HepG2 (cell line): ENCODE data around the gene DUSP7.

Experiments used
- FOSL2 ChIP-seq: sonication (generic); formaldehyde crosslinking; IDR thresholded peaks from 2 replicates; pipeline ENCODE4 v1.4.0; 2020; ENCODE audit warnings: missing genetic modification reagents
- NPAS2 ChIP-seq: sonication (generic); formaldehyde crosslinking; IDR thresholded peaks from 2 replicates; pipeline ENCODE4 v1.8.0; 2022; ENCODE audit warnings: mild to moderate bottlenecking, missing genetic modification reagents, borderline replicate concordance
- POLR2A ChIP-seq, 2 experiments: IDR thresholded peaks; 2 replicates each; pipeline ENCODE4 v1.6.1; 2011; ENCODE audit warnings: low read depth in 2 of 2, low read length in 2 of 2, mild to moderate bottlenecking in 1 of 2, moderate library complexity in 1 of 2; ENCODE audit not compliant: insufficient read depth in 1 of 2
- POLR2AphosphoS5 ChIP-seq: IDR thresholded peaks from 2 replicates; pipeline ENCODE4 v1.6.1; 2012; ENCODE audit warnings: low read depth, low read length
- RBFOX2 ChIP-seq: fragments of 200-400 bp; formaldehyde crosslinking; IDR thresholded peaks from 2 replicates; pipeline ENCODE4 v1.6.1; 2017; ENCODE audit warnings: low read depth, mild to moderate bottlenecking, low read length
- RFX3 ChIP-seq: IDR thresholded peaks from 2 replicates; pipeline ENCODE4 v1.6.1; 2016; ENCODE audit warnings: missing biosample characterization, missing genetic modification reagents
- SP2 ChIP-seq: sonication (generic); formaldehyde crosslinking; IDR thresholded peaks from 2 replicates; pipeline ENCODE4 v1.5.1; 2020; ENCODE audit warnings: mild to moderate bottlenecking, missing genetic modification reagents
- YY1 ChIP-seq: IDR thresholded peaks from 2 replicates; pipeline ENCODE4 v1.6.1; 2011; ENCODE audit warnings: low read length, low read depth, moderate library complexity, mild to moderate bottlenecking; ENCODE audit not compliant: insufficient read depth, insufficient replicate concordance
- ZNF260 ChIP-seq: sonication (generic); formaldehyde crosslinking; IDR thresholded peaks from 2 replicates; pipeline ENCODE4 v1.4.0; 2020; ENCODE audit warnings: missing genetic modification reagents, low read depth, mild to moderate bottlenecking, borderline replicate concordance
- ZNF367 ChIP-seq: sonication (generic); formaldehyde crosslinking; IDR thresholded peaks from 2 replicates; pipeline ENCODE4 v1.4.0; 2020; ENCODE audit warnings: missing genetic modification reagents, borderline replicate concordance
- ZNF468 ChIP-seq: sonication (generic); formaldehyde crosslinking; IDR thresholded peaks from 2 replicates; pipeline ENCODE4 v1.8.0; 2022; ENCODE audit warnings: mild to moderate bottlenecking, moderate library complexity, missing genetic modification reagents
- TF ChIP-seq, protein P1 (sequence below): sonication (generic); formaldehyde crosslinking; conservative IDR thresholded peaks from 2 replicates; pipeline ENCODE4 v1.8.1; 2023; ENCODE audit warnings: missing genetic modification reagents
- TF ChIP-seq, protein P2 (sequence below): sonication (generic); formaldehyde crosslinking; IDR thresholded peaks from 2 replicates; pipeline ENCODE4 v1.5.0; 2020; ENCODE audit warnings: mild to moderate bottlenecking, missing genetic modification reagents, moderate library complexity

DNA sequence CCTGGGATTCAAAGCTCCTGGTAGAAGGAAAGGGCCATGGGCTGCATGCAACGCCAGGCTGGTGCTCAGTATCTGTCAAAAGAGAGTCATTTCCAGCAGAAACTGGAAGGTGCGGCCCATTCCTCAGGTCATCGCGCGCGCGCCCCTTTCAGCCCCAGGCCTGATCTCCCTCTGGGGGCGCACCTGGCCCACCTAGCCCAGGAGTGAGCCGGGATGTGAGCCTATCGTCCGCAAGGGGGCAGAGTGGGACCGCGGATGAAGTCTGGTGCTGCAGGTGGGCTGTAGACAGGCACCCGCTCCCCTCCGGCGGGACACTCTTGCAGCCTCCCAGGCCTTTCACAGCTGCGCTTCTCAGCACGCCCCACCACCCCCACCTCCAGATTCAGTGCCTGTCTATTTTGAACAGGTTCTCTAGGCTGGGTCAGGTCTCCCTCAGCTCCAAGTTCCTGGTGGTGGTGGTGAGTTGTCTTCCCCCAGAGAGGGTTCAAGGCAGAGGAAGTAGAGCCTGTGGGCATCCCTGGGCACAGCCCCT lies 54.9 kb downstream of the DUSP7 start:
- TF ChIP-seq, protein P1, sequence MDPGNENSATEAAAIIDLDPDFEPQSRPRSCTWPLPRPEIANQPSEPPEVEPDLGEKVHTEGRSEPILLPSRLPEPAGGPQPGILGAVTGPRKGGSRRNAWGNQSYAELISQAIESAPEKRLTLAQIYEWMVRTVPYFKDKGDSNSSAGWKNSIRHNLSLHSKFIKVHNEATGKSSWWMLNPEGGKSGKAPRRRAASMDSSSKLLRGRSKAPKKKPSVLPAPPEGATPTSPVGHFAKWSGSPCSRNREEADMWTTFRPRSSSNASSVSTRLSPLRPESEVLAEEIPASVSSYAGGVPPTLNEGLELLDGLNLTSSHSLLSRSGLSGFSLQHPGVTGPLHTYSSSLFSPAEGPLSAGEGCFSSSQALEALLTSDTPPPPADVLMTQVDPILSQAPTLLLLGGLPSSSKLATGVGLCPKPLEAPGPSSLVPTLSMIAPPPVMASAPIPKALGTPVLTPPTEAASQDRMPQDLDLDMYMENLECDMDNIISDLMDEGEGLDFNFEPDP, result no peak
- TF ChIP-seq, protein P2, sequence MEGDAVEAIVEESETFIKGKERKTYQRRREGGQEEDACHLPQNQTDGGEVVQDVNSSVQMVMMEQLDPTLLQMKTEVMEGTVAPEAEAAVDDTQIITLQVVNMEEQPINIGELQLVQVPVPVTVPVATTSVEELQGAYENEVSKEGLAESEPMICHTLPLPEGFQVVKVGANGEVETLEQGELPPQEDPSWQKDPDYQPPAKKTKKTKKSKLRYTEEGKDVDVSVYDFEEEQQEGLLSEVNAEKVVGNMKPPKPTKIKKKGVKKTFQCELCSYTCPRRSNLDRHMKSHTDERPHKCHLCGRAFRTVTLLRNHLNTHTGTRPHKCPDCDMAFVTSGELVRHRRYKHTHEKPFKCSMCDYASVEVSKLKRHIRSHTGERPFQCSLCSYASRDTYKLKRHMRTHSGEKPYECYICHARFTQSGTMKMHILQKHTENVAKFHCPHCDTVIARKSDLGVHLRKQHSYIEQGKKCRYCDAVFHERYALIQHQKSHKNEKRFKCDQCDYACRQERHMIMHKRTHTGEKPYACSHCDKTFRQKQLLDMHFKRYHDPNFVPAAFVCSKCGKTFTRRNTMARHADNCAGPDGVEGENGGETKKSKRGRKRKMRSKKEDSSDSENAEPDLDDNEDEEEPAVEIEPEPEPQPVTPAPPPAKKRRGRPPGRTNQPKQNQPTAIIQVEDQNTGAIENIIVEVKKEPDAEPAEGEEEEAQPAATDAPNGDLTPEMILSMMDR (CRISPR knock-in tag), result peak; percentile 99
- TF ChIP-seq ZNF468 (CRISPR knock-in tag), result no peak
- no peak for TF ChIP-seq YY1
- no peak for TF ChIP-seq POLR2A (IDR thresholded peaks at IDR 0.05; ENCODE audit: insufficient read depth in 1 of 2, low read depth in 2 of 2, low read length in 2 of 2)
- no peak for TF ChIP-seq RFX3 (CRISPR knock-in tag)
- no peak for TF ChIP-seq ZNF367 (CRISPR knock-in tag)
- TF ChIP-seq RBFOX2, result no peak
- TF ChIP-seq NPAS2, result no peak
- no peak for TF ChIP-seq ZNF260 (CRISPR knock-in tag)
- TF ChIP-seq SP2 (CRISPR knock-in tag), result no peak
- TF ChIP-seq FOSL2 (CRISPR knock-in tag), result peak; percentile 57
- no peak for TF ChIP-seq POLR2AphosphoS5
